Neural progenitor cell (in vitro differentiated cells): ENCODE measurements around the gene ZYG11A. TPM values are rescaled to one million over a fixed set of nuclear protein-coding genes. Genes with fewer than 3 reads are reported as not detected.
"Not testable (repeated sequence)": the region's sequence is repeated elsewhere in the genome, so short reads cannot be mapped to it uniquely, and the experiment has no call there.

Experiments
- DNase-seq: peaks from one replicate; pipeline ENCODE4 v3.0.0-alpha.2; 2016; ENCODE audit warnings: low spot score
- H2AFZ ChIP-seq: fragments of 200-600 bp; sonication (generic); replicated peaks from 2 replicates; pipeline ENCODE4 v1.6.1; 2016; ENCODE audit warnings: antibody characterized with exemption
- H3F3A ChIP-seq: fragments of 200-600 bp; sonication (generic); 2 replicates; pipeline ENCODE4 v1.6.1; 2016; ENCODE audit warnings: antibody characterized with exemption, low read depth
- H3K27ac ChIP-seq: fragments of 200-600 bp; sonication (generic); 2 replicates; pipeline ENCODE4 v1.5.1; 2016; ENCODE audit warnings: mild to moderate bottlenecking
- H3K27me3 ChIP-seq: fragments of 200-600 bp; sonication (generic); 2 replicates; pipeline ENCODE4 v1.6.1; 2016; ENCODE audit warnings: mild to moderate bottlenecking, moderate library complexity
- H3K36me3 ChIP-seq: fragments of 200-600 bp; sonication (generic); 2 replicates; pipeline ENCODE4 v1.5.1; 2016
- H3K4me1 ChIP-seq: fragments of 200-600 bp; sonication (generic); 2 replicates; pipeline ENCODE4 v1.6.1; 2016; ENCODE audit warnings: mixed run types
- H3K4me2 ChIP-seq: fragments of 200-600 bp; sonication (generic); 2 replicates; pipeline ENCODE4 v1.6.1; 2016
- H3K4me3 ChIP-seq: fragments of 200-600 bp; sonication (generic); 2 replicates; pipeline ENCODE4 v1.5.1; 2016
- H3K79me2 ChIP-seq: fragments of 200-600 bp; sonication (generic); 2 replicates; pipeline ENCODE4 v1.6.1; 2016; ENCODE audit warnings: low read depth
- H3K9ac ChIP-seq: fragments of 200-600 bp; sonication (generic); 2 replicates; pipeline ENCODE4 v1.6.1; 2016
- H3K9me3 ChIP-seq: fragments of 200-600 bp; sonication (generic); 2 replicates; pipeline ENCODE4 v1.5.1; 2016; ENCODE audit warnings: low read depth
- H4K20me1 ChIP-seq: fragments of 200-600 bp; sonication (generic); 2 replicates; pipeline ENCODE4 v1.6.1; 2016; ENCODE audit warnings: low read depth
- H3K27ac Mint-ChIP-seq: 3 replicates; pipeline ENCODE4 v1.8.0; 2021; ENCODE audit warnings: mixed read lengths
- H3K27me3 Mint-ChIP-seq: 2 replicates; pipeline ENCODE4 v1.8.0; 2022; ENCODE audit warnings: low read depth, mild to moderate bottlenecking, inconsistent platforms, moderate library complexity, mixed read lengths; ENCODE audit not compliant: insufficient read depth
- H3K36me3 Mint-ChIP-seq: 3 replicates; pipeline ENCODE4 v1.8.0; 2021; ENCODE audit warnings: mixed read lengths
- H3K4me1 Mint-ChIP-seq: 3 replicates; pipeline ENCODE4 v1.8.0; 2021; ENCODE audit warnings: mixed read lengths
- H3K4me3 Mint-ChIP-seq: 3 replicates; pipeline ENCODE4 v1.8.0; 2021; ENCODE audit warnings: mild to moderate bottlenecking, moderate library complexity, mixed read lengths
- H3K9me3 Mint-ChIP-seq: 3 replicates; pipeline ENCODE4 v1.8.0; 2020; ENCODE audit warnings: mixed read lengths
- EZH2 ChIP-seq: fragments of 200-600 bp; sonication (generic); IDR thresholded peaks from 2 replicates; pipeline ENCODE4 v1.6.1; 2017; ENCODE audit warnings: antibody characterized with exemption, mild to moderate bottlenecking, moderate library complexity
- EZH2phosphoT487 ChIP-seq: fragments of 200-600 bp; sonication (generic); IDR thresholded peaks from 2 replicates; pipeline ENCODE4 v1.6.1; 2017; ENCODE audit warnings: antibody characterized with exemption
- total RNA-seq: library from RNA; depleted of rRNA; stranded (reverse); fragments of >200 nt; gene quantifications from 2 replicates; pipeline ENCODE4 v1.2.3, GENCODE V29; 2015; ENCODE audit warnings: low replicate concordance
- TF ChIP-seq, protein P1 (sequence below): fragments of 200-600 bp; sonication (generic); IDR thresholded peaks from 2 replicates; pipeline ENCODE4 v1.5.1; 2017; ENCODE audit warnings: antibody characterized with exemption, mild to moderate bottlenecking

ZYG11A gene
- total RNA-seq: 0.52 and 0.65 TPM in 2 replicates

DNA sequence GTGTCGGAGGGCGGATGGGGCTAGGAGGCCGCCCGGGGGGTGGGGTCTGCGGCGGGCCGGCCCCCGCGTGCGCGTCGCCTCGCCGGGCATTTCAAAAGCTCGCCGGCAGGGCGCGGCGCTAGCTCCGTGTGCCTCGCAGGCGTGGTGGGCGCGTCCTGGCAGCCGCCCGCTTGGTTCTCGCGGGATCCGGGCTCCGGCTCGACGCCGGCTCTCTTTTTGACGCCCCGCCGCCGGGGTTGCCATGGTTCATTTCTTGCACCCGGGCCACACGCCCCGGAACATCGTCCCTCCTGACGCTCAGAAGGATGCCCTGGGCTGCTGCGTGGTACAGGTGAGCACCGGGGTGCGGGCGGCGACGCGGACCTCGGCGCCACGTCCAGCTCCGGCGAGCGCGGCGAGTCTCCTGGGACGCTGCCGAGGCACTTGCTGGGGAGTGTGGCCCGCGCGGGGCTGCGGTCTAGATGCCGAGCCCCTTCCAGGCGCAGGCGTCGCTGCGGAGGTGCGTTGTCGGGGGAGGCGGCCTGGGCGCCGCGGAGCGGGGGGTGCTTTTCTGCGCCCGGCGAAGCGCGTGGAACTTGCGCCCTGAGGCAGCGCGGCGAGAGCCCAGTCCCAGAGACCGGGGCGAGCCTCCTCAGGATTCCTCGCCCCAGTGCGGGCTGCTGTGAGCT is at the start of gene ZYG11A:
Gene ZYG11A (plus strand): TSS at position 118 of the 668 bp plus-strand sequence. CDS start 124 bp downstream, at position 242.
- Histone ChIP-seq H3K9ac (no peak within 1 kb of the TSS), H3K27ac (no peak within 1 kb of the TSS), H3F3A (peaks cover 23% of the 10 kb centered on the region), H2AFZ (peak within 1 kb of the TSS; percentile 99), H3K4me2 (peak within 1 kb of the TSS; percentile 78), H3K27me3 (peaks cover 50% of the 10 kb centered on the region), H3K4me3 (peak within 1 kb of the TSS; percentile 52), H3K79me2 (no peaks in the 10 kb centered on the region), H4K20me1 (no peaks in the 10 kb centered on the region), H3K4me1 (no peaks in the 10 kb centered on the region), H3K9me3 (no peaks in the 10 kb centered on the region), H3K36me3 (no peaks in the 10 kb centered on the region)
- peak; percentile 92 for DNase-seq
- Mint-ChIP-seq H3K9me3 (no peaks in the 10 kb centered on the region), H3K27me3 (peaks cover 28% of the 10 kb centered on the region), H3K4me1 (no peaks in the 10 kb centered on the region), H3K36me3 (no peaks in the 10 kb centered on the region), H3K27ac (no peak within 1 kb of the TSS), H3K4me3 (peak within 1 kb of the TSS; percentile 85)
- peak; percentile 90 for TF ChIP-seq EZH2
- TF ChIP-seq, protein P1, sequence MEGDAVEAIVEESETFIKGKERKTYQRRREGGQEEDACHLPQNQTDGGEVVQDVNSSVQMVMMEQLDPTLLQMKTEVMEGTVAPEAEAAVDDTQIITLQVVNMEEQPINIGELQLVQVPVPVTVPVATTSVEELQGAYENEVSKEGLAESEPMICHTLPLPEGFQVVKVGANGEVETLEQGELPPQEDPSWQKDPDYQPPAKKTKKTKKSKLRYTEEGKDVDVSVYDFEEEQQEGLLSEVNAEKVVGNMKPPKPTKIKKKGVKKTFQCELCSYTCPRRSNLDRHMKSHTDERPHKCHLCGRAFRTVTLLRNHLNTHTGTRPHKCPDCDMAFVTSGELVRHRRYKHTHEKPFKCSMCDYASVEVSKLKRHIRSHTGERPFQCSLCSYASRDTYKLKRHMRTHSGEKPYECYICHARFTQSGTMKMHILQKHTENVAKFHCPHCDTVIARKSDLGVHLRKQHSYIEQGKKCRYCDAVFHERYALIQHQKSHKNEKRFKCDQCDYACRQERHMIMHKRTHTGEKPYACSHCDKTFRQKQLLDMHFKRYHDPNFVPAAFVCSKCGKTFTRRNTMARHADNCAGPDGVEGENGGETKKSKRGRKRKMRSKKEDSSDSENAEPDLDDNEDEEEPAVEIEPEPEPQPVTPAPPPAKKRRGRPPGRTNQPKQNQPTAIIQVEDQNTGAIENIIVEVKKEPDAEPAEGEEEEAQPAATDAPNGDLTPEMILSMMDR: peak; percentile 37
- peak; percentile 84 for TF ChIP-seq EZH2phosphoT487

DNA sequence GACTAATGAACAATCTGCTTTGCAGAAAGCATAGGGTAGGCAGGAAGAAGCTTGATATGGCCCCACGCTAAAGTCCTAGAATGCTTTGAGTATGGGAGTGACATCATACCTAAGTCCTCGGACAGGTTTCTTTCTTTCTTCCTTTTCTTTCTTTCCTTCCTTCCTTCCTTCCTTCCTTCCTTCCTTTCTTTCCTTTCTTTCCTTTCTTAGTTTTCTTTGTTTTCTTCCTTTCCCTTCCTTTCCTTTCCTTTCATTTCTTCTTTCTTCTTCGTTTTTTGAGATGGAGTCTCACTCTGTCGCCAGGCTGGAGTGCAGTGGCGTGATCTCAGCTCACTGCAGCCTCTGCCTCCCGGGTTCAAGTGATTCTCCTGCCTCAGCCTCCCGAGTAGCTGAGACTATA is 48.8 kb upstream of the ZYG11A start:
- not testable (repeated sequence) for H3K27me3 ChIP-seq, H3K27me3 Mint-ChIP-seq, H3K9ac ChIP-seq, H3K79me2 ChIP-seq, H3K36me3 ChIP-seq, H2AFZ ChIP-seq, H3K4me2 ChIP-seq, H3K4me3 ChIP-seq, H3K36me3 Mint-ChIP-seq, H3K9me3 ChIP-seq, H3K27ac Mint-ChIP-seq, H3K4me1 ChIP-seq, H3K27ac ChIP-seq, H3K9me3 Mint-ChIP-seq, H3K4me1 Mint-ChIP-seq, H4K20me1 ChIP-seq, H3K4me3 Mint-ChIP-seq, DNase-seq
- H3F3A ChIP-seq: peaks cover 16% of the 10 kb centered on the region

DNA sequence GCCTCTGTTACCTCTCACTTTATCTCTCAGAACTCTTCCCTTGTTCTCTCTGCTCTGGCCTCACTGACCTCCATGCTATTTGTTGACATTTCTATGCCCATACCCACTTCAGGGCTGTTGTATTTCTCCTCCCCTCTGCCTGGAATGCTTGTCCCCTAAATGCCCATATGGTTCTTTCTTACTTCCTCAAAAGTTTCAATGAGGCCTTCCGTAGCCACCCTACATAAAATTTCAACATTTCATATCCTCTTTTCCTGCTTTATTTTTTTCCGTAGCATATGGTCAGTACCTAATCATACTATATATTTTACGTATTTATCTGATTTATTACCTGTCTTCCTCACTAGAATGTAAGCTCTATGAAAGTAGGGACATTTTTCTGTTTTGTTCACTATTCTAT is 47.1 kb upstream of the ZYG11A start:
- no peaks in the 10 kb centered on the region for H3K9me3 Mint-ChIP-seq
- Histone ChIP-seq H3K27ac (no peak overlapping the region), H3F3A (peaks cover 16% of the 10 kb centered on the region), H3K36me3 (peaks cover 5% of the 10 kb centered on the region), H3K9ac (no peak overlapping the region), H3K79me2 (no peaks in the 10 kb centered on the region), H3K9me3 (no peaks in the 10 kb centered on the region), H3K4me3 (no peak overlapping the region), H3K4me2 (no peak overlapping the region), H3K27me3 (no peaks in the 10 kb centered on the region), H2AFZ (no peak overlapping the region), H4K20me1 (no peaks in the 10 kb centered on the region), H3K4me1 (no peaks in the 10 kb centered on the region)
- H3K27me3 Mint-ChIP-seq: peaks cover 4% of the 10 kb centered on the region
- no peak for DNase-seq
- H3K27ac Mint-ChIP-seq: no peak overlapping the region
- no peak overlapping the region for H3K4me3 Mint-ChIP-seq
- TF ChIP-seq EZH2 (no peak), EZH2phosphoT487 (no peak)
- TF ChIP-seq, protein P1: no peak
- no peaks in the 10 kb centered on the region for H3K4me1 Mint-ChIP-seq
- H3K36me3 Mint-ChIP-seq: peaks cover 8% of the 10 kb centered on the region

DNA sequence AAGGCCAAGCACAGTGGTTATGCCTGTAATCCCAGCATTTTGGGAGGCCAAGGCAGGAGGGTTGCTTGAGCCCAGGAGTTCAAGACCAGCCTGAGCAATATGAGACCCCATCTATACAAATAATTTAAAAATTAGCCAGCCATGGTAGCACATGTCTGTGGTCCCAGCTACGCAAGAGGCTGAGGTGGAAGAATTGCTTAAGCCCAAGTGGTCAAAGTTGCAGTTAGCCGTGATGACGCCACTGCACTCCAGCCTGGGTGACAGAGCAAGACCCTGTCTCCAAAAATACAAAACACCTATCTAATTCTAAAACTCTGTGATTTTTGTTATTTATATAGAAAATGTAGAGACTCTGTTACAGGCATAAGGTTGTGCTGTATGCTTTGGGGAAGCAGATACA is 44.2 kb upstream of the ZYG11A start:
- DNase-seq: no peak
- TF ChIP-seq, protein P1: no peak
- TF ChIP-seq EZH2phosphoT487 (no peak), EZH2 (no peak)
- Histone ChIP-seq H3K4me3 (no peak overlapping the region), H4K20me1 (no peaks in the 10 kb centered on the region), H3K9me3 (no peaks in the 10 kb centered on the region), H3K27ac (no peak overlapping the region), H3K79me2 (no peaks in the 10 kb centered on the region), H3K4me1 (no peaks in the 10 kb centered on the region), H3K9ac (no peak overlapping the region), H3K27me3 (no peaks in the 10 kb centered on the region), H3F3A (peaks cover 16% of the 10 kb centered on the region), H3K36me3 (peaks cover 5% of the 10 kb centered on the region), H2AFZ (no peak overlapping the region), H3K4me2 (no peak overlapping the region)
- no peaks in the 10 kb centered on the region for H3K4me1 Mint-ChIP-seq
- H3K27me3 Mint-ChIP-seq: peaks cover 4% of the 10 kb centered on the region
- no peaks in the 10 kb centered on the region for H3K9me3 Mint-ChIP-seq
- H3K27ac Mint-ChIP-seq: no peak overlapping the region
- H3K36me3 Mint-ChIP-seq: peaks cover 5% of the 10 kb centered on the region
- H3K4me3 Mint-ChIP-seq: no peak overlapping the region
